Fibroblast of pulmonary artery (primary cell): Measurements from ENCODE around the gene NPC1L1.

Experiments
- DNase-seq: peaks from one replicate; pipeline ENCODE4 v3.0.0-alpha.2; 2010; ENCODE audit warnings: low read depth
- H3K4me3 ChIP-seq: replicated peaks from 2 replicates; pipeline ENCODE4 v1.5.1; 2011; ENCODE audit warnings: low read depth, mild to moderate bottlenecking, control low read depth, low read length, moderate library complexity
- CTCF ChIP-seq: IDR thresholded peaks from 2 replicates; pipeline ENCODE4 v1.5.1; 2011; ENCODE audit warnings: mild to moderate bottlenecking, control low read depth, low read length, inconsistent platforms; ENCODE audit errors: missing control alignments

NPC1L1 gene

DNA sequence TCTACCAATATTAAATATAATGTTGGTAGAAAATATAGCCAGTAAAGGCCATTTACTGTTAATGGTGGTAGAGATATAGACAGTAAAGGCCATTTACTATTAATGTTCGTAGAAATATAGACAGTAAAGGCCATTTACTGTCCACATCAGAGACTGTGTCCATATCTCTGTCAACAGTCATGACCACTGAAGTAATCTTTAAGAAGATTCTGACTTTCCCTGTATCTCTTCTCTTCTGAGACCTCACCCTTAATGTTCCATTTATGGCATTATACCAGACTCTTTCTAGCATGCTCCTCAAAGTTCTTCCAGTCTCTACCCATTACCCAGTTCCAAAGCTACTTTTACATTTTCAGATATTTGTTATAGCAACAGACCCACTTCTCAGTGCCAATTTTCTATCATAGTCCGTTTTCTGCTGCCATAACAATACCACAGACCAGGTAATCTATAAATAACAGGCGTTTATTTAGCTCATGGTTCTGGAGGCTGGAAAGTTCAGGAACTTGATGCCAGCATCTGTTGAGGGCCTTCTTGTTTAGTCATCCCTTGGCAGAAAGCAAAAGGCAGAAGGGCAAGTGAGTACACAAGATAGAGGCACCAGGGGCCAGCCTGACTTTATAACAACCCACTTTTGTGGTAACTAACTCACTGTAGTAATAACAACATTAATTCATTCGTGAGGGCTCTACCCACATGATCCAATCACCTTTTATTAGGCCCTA, 42.7 kb downstream of the NPC1L1 start:
- no peak overlapping the region for H3K4me3 ChIP-seq
- TF ChIP-seq CTCF, result no peak
- DNase-seq, result no peak

DNA sequence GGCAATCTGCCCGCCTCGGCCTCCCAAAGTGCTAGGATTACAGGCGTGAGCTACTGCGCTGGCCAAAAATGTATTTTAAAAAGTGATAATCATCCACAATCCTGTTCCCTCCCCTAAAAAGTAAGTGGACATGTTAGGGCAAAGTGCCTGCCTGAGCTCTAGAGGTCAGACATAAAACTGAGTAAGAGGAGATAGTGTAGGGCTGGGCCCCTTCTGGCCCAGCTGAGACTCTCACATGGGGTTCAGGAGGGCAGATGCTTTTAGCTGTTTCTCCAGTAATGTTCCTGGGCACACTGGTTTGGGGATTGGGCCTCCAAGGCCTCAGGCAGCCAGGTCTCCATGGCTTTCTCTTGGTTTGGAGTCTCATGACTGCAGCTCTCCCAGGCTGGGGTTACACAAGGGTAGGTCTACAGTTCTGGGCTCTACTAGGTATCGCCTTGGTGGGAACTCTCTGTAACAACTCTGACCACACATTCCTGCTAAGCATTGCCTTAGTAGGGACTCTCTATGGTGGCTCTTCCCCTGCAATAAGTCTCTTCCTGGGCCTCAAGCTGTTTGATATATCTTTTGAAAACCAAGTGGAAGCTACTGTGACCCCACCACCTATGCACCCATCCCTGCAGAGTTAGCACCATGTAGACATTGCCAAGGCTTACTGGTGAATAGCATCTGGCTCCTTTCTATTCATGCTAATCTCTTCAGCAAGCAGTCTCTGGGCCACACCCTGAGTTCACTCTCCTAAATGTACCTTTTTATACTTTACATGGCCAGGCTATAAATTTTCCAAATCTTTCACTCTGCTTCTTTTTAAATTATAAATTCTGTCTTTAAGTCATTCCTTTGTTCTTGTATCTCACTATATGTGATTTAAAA, 43.7 kb downstream of the NPC1L1 start:
- no peak overlapping the region for H3K4me3 ChIP-seq
- no peak for TF ChIP-seq CTCF
- no peak for DNase-seq

- H3K4me3 ChIP-seq, result no peak overlapping the region
- DNase-seq, result no peak
- no peak for TF ChIP-seq CTCF
These were observed 44.7 kb downstream of the NPC1L1 start for GRCh38 chr7:44496385-44496784.

DNA sequence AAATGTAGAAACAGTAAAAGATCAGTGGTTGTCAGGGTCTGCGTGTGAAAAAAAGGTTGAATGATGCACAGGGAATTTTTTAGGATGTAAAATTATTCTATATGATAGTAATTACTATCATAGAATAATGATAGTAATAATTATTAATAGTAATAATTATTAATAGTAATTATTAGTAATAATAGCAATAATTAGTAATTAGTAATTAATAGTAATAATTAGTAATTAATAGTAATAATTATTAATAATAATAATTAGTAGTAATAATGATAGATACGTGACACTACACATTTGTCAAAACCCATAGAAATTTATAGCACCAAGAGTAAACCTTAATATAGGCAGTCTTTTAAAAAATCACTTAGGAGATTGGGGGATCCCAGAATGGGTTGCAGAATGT, 46.2 kb downstream of the NPC1L1 start:
- no peak for TF ChIP-seq CTCF
- no peak for DNase-seq
- H3K4me3 ChIP-seq, result no peak overlapping the region

- peak overlapping the region; percentile 81 for H3K4me3 ChIP-seq
- TF ChIP-seq CTCF, result no peak
- no peak for DNase-seq
These were observed 49.9 kb downstream of the NPC1L1 start for GRCh38 chr7:44491229-44491628.

- H3K4me3 ChIP-seq, result peak within 1 kb of the TSS; percentile 81
- no peak for TF ChIP-seq CTCF
- DNase-seq, result peak; percentile 87
These were observed 50.6 kb downstream of the NPC1L1 start, which contains the start of gene NUDCD3 for GRCh38 chr7:44490351-44491200. Gene NUDCD3, minus strand, starts transcription at chr7:44490658. Its CDS starts 58 bp downstream, at chr7:44490600.
